K562 (cell line): ENCODE results near the gene PDRG1. TPM values are rescaled to one million over a fixed set of nuclear protein-coding genes. Genes with fewer than 3 reads are reported as not detected.
A peak's percentile ranks its signal among the peaks of the same experiment; 100 is the strongest.

Source experiments
- ATAC-seq: fragments of 200-7000 bp; cut with Tn5 transposase; 3 replicates; pipeline ENCODE4 v1.9.1; 2020; ENCODE audit warnings: moderate library complexity
- BruUV-seq: library from RNA; stranded (reverse); fragments of 400-500 nt; replicated peaks from 2 replicates; lab custom pipeline; 2021; lab: Mats Ljungman, UMichigan
- CTCF ChIA-PET: fragments of 300-600 bp; formaldehyde crosslinking; extraction: SDS; loops from one replicate; lab custom pipeline; 2021; ENCODE audit warnings: low intra/inter-chr PET ratio; lab: Yijun Ruan, JAX
- POLR2A ChIA-PET: fragments of 300-600, 350-650 bp; sonication (Branson Sonifier 250); formaldehyde crosslinking; extraction: SDS; loops from one replicate; lab custom pipeline; 2021; ENCODE audit warnings: antibody characterized with exemption, inconsistent platforms; lab: Yijun Ruan, JAX
- DNase-seq, 4 experiments: peaks; one replicate each; pipeline versions ENCODE4 v3.0.0 to v3.0.0-alpha.2; 2011 to 2018; ENCODE audit warnings: low spot score in 3 of 4, mixed read lengths in 3 of 4; ENCODE audit errors: extremely low read depth in 1 of 4
- FAIRE-seq: peaks from 2 replicates; lab custom pipeline; 2011; peaks lifted over from hg19 to GRCh38; lab: Jason Lieb, UNC
- H2AFZ ChIP-seq: 2 replicates; pipeline ENCODE4 v1.6.0; 2011; ENCODE audit warnings: low read depth, low read length, control low read depth, inconsistent platforms
- H3K27ac ChIP-seq: fragments of 200-600 bp; 3 replicates; pipeline ENCODE4 v1.8.0; 2011; ENCODE audit warnings: low read depth, mild to moderate bottlenecking, control low read depth, inconsistent platforms, low read length, moderate library complexity, mixed read lengths; ENCODE audit errors: extremely low read depth
- H3K27me3 ChIP-seq, 2 experiments: fragments of 300-600 bp in 1 of 2; 2 replicates in 1 of 2; 3 replicates in 1 of 2; pipeline versions ENCODE4 v1.6.0 to v1.8.0; 2011; ENCODE audit warnings: inconsistent platforms in 2 of 2, low read length in 2 of 2, mild to moderate bottlenecking in 1 of 2, mixed read lengths in 1 of 2, moderate library complexity in 1 of 2; ENCODE audit not compliant: control insufficient read depth in 2 of 2, insufficient read depth in 2 of 2
- H3K36me3 ChIP-seq: fragments of 300-600 bp; 3 replicates; pipeline ENCODE4 v1.8.0; 2011; ENCODE audit warnings: mild to moderate bottlenecking, low read length, inconsistent platforms; ENCODE audit not compliant: control insufficient read depth, insufficient read depth
- H3K4me1 ChIP-seq, 2 experiments: fragments of 200-600 bp in 1 of 2; replicated peaks in 1 of 2; 2 replicates in 1 of 2; 3 replicates in 1 of 2; pipeline versions ENCODE4 v1.5.1 to v1.8.0; 2011; ENCODE audit warnings: inconsistent platforms in 2 of 2, low read length in 2 of 2, mild to moderate bottlenecking in 1 of 2, mixed read lengths in 1 of 2, moderate library complexity in 1 of 2; ENCODE audit not compliant: control insufficient read depth in 2 of 2, insufficient read depth in 2 of 2
- H3K4me2 ChIP-seq: 2 replicates; pipeline ENCODE4 v1.6.1; 2011; ENCODE audit warnings: low read length, control low read depth, inconsistent platforms, mixed read lengths; ENCODE audit not compliant: insufficient read depth
- H3K4me3 ChIP-seq: fragments of 200-600 bp; sonication (generic), shearing (Covaris generic); 2 replicates; pipeline ENCODE4 v1.5.1; 2016; ENCODE audit warnings: control low read depth, inconsistent platforms
- H3K79me2 ChIP-seq: fragments of 200-600 bp; 3 replicates; pipeline ENCODE4 v1.8.0; 2011; ENCODE audit warnings: low read length, inconsistent platforms; ENCODE audit not compliant: control insufficient read depth, insufficient read depth
- H3K9ac ChIP-seq, 2 experiments: 2 replicates each; pipeline versions ENCODE4 v1.6.0 to v1.6.1; 2011; ENCODE audit warnings: low read depth in 2 of 2, low read length in 2 of 2, control low read depth in 1 of 2, inconsistent platforms in 1 of 2, mild to moderate bottlenecking in 1 of 2, mixed read lengths in 1 of 2; ENCODE audit not compliant: insufficient read depth in 1 of 2
- H3K9me1 ChIP-seq: one replicate; pipeline ENCODE4 v1.6.0; 2011; ENCODE audit warnings: inconsistent platforms, mild to moderate bottlenecking, low read length, moderate library complexity; ENCODE audit not compliant: control insufficient read depth, insufficient read depth
- H3K9me3 ChIP-seq: replicated peaks from 2 replicates; pipeline ENCODE4 v1.5.1; 2011; ENCODE audit warnings: low read depth, low read length, inconsistent platforms; ENCODE audit not compliant: control insufficient read depth, insufficient read depth
- H4K20me1 ChIP-seq: replicated peaks from 2 replicates; pipeline ENCODE4 v1.6.1; 2011; ENCODE audit warnings: low read length, inconsistent platforms, mixed read lengths; ENCODE audit not compliant: control insufficient read depth, insufficient read depth
- PHB ChIP-seq: fragments of 250-450 bp; sonication (Bioruptor Pico); IDR thresholded peaks from 2 replicates; pipeline ENCODE4 v1.5.0; 2021
- RFX1 ChIP-seq: fragments of 450-650 bp; IDR thresholded peaks from 2 replicates; pipeline ENCODE4 v1.6.1; 2016; ENCODE audit warnings: mild to moderate bottlenecking, moderate library complexity
- TGIF2 ChIP-seq: sonication (generic); formaldehyde crosslinking; IDR thresholded peaks from 2 replicates; pipeline ENCODE4 v1.8.1; 2022; ENCODE audit warnings: mild to moderate bottlenecking, missing genetic modification reagents, moderate library complexity
- ZKSCAN8 ChIP-seq: fragments of 200-800 bp; sonication (Bioruptor generic); IDR thresholded peaks from 2 replicates; pipeline ENCODE4 v1.6.1; 2016; ENCODE audit warnings: missing genetic modification characterization, missing compliant biosample characterization
- WGBS: fragments of 100-300 bp; shearing (Covaris generic); methylation state at CpG from one replicate; pipeline ENCODE4 v1.1.6; 2016; ENCODE audit warnings: low coverage, mixed read lengths; ENCODE audit not compliant: insufficient coverage; ENCODE audit errors: missing lambda C conversion rate; 5-methylcytosine and 5-hydroxymethylcytosine counted together
- in situ Hi-C: fragments of 300-500 bp; cut with MboI; formaldehyde crosslinking; loops from 4 replicates; pipeline ENCODE4 v1.15.0; 2018; ENCODE audit warnings: inconsistent platforms, mixed read lengths
- intact Hi-C: fragments of 100-400 bp; cut with micrococcal nuclease; formaldehyde crosslinking; loops from 2 replicates; pipeline ENCODE4 v1.14.2; 2022
- polyA plus RNA-seq, 8 experiments: library from polyadenylated mRNA; depleted of rRNA in 4 of 8; stranded (reverse) in 5 of 8; unstranded in 3 of 8; fragments of >200 nt; fragmentation: Nextera tagmentation in 2 of 8; fragmentation: Illumina TruSeq in 1 of 8; extraction: Ambion mirVana in 2 of 8; extraction: Trizol in 1 of 8; gene quantifications; 2 replicates each; pipeline versions ENCODE4 v1.2.1 to v1.2.3, GENCODE V29; 2011 to 2014; ENCODE audit warnings: inconsistent platforms in 1 of 8, missing spikeins in 1 of 8
- total RNA-seq, 7 experiments: library from RNA; depleted of rRNA in 6 of 7; stranded (reverse); fragments of >200 nt in 6 of 7; fragmentation: Illumina TruSeq in 2 of 7; extraction: Trizol in 2 of 7; gene quantifications; 2 replicates each; pipeline versions ENCODE4 v1.2.1 to v1.2.3, GENCODE V29; 2011 to 2021; ENCODE audit warnings: low replicate concordance in 1 of 7
- TF ChIP-seq, protein P1 (sequence below): sonication (generic); formaldehyde crosslinking; IDR thresholded peaks from 2 replicates; pipeline ENCODE4 v1.8.1; 2023; ENCODE audit warnings: mild to moderate bottlenecking, missing genetic modification reagents, moderate library complexity

PDRG1 gene
- total and polyA plus RNA-seq, 9 of the 15 experiments (the other 6 are each of a cell fraction or from before 2014, with no cell fraction given): 12.6 to 58.6 (median 26.1) TPM

DNA sequence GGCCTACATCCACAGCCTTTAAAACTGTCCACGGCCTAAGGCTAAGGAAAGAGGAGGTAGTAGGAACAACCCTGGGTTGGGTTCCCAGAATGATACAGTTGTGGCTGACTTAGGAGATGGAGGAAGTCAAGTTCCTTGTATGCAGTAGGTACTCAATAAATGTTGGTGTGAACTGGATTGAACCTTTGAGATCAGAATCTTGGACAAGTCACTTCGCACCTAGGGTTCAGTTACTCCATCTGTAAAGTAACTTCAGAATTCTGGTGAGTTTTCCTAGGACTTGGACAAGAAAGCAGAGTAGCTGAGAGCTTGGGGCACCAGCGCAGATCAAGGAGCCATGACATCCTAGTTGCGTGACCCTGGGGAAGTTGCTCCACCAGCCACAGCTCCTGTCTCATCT is 25.2 kb upstream of the PDRG1 start:
- H2AFZ ChIP-seq: no peak overlapping the region
- no peaks in the 10 kb centered on the region for H3K79me2 ChIP-seq
- TF ChIP-seq TGIF2 (CRISPR knock-in tag): no peak
- TF ChIP-seq PHB (CRISPR knock-in tag): no peak
- TF ChIP-seq, protein P1, sequence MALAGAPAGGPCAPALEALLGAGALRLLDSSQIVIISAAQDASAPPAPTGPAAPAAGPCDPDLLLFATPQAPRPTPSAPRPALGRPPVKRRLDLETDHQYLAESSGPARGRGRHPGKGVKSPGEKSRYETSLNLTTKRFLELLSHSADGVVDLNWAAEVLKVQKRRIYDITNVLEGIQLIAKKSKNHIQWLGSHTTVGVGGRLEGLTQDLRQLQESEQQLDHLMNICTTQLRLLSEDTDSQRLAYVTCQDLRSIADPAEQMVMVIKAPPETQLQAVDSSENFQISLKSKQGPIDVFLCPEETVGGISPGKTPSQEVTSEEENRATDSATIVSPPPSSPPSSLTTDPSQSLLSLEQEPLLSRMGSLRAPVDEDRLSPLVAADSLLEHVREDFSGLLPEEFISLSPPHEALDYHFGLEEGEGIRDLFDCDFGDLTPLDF (CRISPR knock-in tag): no peak
- TF ChIP-seq ZKSCAN8 (CRISPR knock-in tag): peak; percentile 63; the same call in 1 of the 2 replicates
- no peak for TF ChIP-seq RFX1
- TF ChIP-seq, all 486 proteins: peak for 1
- CTCF ChIA-PET: no interaction called here
- H3K27me3 ChIP-seq: peaks cover 13 to 32% of the 10 kb centered on the region in 2 experiments; a peak in 3 of 5 replicates
- H3K4me2 ChIP-seq: no peak overlapping the region
- H3K9me3 ChIP-seq: no peaks in the 10 kb centered on the region
- no TSS peak for BruUV-seq
- WGBS: 1% methylated on average over 4 of the region's 4 CpGs
- ATAC-seq (no peak), FAIRE-seq (no peak), DNase-seq (no peak)
- POLR2A ChIA-PET: interaction anchor here (0.6 kb wide), 1 partner anchor 44 kb away, joined by 3 read pairs; no protein-coding TSS in a partner anchor
- no peaks in the 10 kb centered on the region for H3K36me3 ChIP-seq
- H4K20me1 ChIP-seq: no peaks in the 10 kb centered on the region; the same call in 1 of the 2 replicates
- in situ Hi-C loops (no loop called here), intact Hi-C loops (no loop called here)
- no peaks in the 10 kb centered on the region for H3K9me1 ChIP-seq
- H3K9ac ChIP-seq: no peak overlapping the region
- no peaks in the 10 kb centered on the region for H3K4me1 ChIP-seq
- no peak overlapping the region for H3K4me3 ChIP-seq
- H3K27ac ChIP-seq: no peak overlapping the region
